ENCODE data around the gene ZNF275.
"Not testable (repeated sequence)": the region's sequence is repeated elsewhere in the genome, so short reads cannot be mapped to it uniquely, and the experiment has no call there.

The ZNF275 gene

DNA sequence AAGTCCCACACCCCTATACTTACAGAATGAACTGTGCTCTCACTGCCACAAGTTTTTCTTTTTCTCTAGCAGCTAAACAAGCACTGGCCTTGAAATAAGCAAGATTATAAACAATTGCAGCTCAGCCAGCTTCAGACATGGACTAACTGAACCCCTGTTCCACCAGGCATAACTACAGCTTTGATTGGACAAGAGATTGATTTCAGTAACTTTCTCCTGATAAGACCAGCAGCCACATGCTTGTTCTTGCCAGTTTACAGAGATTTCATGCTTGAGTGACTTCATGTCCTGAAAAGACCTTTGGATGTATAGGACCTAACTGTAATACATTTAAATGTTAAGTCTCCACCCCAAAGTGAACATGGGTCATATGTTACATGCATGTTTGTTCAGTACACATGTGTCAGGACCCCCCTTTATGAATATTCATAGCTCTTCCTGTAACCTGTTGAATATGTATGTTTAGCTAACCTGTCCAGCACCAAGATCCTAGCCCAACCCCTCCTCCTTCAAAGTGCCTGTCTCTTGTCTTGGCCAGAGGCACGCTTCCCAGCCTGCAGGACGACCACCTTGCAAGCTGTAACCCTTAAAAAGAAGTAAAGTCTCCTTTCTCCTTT lies 27.9 kb downstream of the ZNF275 start:
- DNase-seq (ENCODE audit: low read depth), result no peak

DNA sequence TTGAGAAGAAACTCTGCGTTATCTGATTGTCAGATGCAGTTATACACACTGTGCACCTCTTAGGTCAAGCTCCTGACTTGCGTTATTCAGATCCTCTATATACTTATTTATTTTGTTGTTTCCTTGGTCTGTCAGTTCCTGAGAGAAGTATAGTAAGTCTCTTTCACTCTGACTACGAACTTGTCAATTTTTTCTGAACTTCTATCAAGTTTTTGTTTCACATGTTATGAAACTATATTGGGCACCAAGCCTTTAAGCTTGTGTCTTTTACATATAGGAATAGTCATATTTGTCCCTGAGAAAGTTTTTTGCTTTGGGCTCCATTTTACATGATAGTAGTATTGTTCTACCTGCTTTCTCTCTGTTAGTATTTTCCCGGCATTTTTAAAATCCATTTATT lies 31.7 kb downstream of the ZNF275 start:
- no peak for DNase-seq (ENCODE audit: low read depth)

DNA sequence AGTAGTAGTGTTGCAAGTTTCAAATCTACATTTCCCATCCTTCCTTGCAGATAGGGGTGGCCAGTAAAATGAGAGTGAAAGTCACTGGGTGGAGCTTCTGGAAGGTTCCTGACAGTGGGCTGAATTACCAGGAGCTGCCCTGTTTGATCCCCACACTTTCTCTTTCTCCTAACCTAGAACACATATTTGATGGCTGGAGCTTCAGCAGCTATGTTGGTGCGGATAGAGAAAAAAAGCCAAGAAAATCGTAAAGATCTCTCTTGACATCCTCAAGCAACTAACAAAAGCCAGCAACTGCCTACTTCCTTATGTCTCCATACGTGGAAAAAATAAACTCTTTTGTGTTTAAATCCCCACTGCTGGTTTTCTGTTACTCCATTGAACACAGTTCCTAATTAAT lies 32.2 kb downstream of the ZNF275 start:
- no peak for DNase-seq (ENCODE audit: low read depth)

DNA sequence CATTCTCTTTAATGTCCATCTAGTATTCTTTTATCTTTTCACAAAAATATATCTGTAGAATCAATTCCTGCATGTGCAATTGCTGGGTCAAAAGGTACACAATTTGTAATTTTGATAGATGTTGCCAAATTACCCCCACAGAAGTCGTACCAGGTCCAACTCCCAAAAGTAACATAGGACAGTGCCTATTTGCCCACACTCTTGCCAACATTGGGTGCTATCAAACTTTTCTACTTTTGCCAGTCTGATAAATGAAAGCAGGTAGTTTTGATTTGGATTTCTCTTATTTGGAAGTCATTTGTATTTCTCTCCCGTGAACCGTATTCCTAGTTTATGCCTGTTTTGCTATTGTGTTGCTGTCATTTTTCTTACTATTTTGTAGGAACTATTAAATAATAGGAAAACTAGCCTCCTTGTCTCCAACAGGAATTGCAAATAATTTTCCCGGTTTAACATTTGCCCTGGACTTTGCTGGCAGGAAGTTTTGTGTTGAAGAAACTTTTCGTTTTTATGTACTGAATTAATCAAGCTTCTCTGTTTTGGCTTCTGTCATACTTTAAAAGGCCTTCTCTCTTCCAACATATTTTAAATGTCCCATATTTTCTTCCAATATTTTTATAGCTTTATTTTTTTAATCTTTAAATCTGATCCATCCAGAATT lies 33.1 kb downstream of the ZNF275 start:
- no peak for DNase-seq (ENCODE audit: low read depth)

DNA sequence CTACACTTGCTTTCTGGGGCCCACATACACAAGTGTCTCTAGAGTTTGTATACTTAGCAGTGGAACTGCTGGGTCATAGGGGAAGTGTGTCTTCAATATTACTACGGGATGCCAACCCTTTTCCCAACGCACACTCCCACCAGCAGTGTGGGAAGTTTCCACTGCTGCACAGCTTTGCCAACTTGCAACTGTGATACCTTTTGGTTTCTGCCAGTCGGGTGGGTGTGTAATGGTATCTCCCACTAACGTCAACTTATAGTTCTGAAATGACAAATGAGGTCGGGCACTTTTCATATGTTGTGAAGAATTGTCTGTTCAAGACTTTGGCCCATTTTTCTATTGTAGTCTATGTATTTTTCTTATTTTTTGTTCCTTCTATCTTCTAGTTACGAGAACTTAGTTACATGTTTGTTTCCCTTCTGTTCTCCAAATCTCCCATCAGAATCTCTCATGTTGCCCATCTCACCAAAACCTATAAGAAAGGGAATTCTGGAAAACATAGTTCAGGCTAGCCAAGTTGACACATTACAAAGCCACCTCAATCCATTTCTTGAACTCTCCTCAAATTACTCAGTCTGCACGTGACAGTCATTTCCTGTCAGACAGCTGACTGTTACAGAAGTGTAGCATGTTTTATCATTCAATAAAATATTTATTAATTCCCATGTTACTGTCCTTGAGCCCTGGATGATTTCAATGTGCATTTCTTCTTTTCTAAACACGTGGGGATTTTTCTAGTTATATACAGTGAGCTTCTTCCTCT lies 36.5 kb downstream of the ZNF275 start:
- no peak for DNase-seq (ENCODE audit: low read depth)

GRCh38 chrX:153371256-153371655 lies 37.3 kb downstream of the ZNF275 start:
- DNase-seq (ENCODE audit: low read depth), result no peak

- no peak for DNase-seq (ENCODE audit: low read depth)
These were observed 39.0 kb downstream of the ZNF275 start for GRCh38 chrX:153372949-153373348.

- no peak for DNase-seq (ENCODE audit: low read depth)
These were observed 40.5 kb downstream of the ZNF275 start for GRCh38 chrX:153374426-153374825.

DNA sequence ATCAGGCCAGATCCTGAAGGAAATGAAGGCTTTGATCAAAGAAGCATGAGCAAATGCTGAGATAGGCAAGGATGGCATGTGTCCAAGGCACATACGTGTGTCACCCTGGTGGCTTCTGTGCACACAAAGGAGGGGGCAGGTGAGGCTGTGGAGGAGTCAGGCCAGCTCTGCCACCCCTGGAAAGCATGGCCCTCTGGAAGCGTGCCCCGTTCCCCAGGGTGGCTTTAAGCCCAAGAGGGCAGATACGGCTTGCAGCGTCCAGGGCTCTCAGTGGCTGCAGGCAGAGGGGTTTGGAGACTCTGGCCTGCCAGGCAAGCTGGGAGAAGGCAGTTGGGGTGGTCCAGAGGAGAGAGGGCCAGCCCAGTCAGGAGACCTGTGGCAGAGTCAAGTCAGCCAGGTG lies 41.6 kb downstream of the ZNF275 start:
- no peak for DNase-seq (ENCODE audit: low read depth)

DNA sequence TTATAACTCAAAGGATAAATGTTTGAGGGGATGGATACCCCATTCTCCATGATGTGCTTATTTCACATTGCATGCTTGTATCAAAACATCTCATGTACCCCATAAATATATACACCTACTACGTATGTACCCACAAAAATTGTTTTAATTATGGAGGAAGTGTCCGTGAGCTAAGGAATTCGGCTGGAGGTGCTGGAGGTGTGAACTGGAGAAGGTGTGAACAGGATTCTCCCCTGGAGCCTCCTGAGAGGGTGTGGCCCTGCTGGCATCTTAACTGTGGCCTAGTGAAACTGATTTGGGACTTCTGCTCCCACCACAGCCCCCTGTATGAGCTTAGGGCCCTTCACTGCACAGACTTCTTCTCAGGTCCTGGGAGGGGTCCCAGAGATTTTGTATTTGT lies 43.8 kb downstream of the ZNF275 start:
- no peak for DNase-seq (ENCODE audit: low read depth)

DNA sequence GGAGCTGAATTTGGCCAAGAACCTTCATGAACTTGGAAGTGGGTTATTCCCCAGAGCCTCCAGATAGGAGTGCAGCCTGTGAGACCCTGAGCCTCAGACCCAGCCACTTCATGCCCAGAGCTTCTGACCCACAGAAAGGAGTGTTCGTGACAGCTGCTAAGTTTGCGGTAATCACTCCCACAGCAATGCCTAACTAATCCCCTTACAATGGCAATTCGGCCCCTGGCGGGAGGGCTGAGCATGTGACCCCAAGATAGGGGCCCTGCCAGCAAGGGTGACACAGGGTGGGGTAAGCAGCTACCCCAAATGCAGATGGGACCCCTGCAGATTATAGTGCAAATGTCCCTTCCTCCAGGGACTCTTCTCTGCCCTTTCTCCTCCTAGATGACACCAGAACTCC lies 44.7 kb downstream of the ZNF275 start:
- DNase-seq (ENCODE audit: low read depth), result no peak

DNA sequence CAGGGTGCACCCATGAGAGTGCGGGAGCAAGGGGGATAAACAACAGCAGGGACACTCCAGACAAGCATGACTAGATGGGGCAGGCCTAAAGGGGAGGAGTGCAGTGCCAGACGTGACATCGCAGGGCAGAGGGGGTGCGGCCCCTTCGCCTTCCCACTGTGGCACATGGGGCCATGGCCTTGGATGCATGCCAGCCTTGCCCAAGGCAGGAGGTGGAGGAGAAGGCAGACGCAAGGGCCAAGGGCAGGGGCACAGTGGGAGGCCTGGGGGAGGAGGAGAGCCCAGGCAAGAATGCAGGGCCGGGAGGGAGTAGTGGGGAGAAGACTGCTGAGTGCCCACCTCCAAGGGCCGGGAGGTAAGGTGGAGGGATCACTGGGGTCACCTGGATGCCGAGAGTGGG lies 45.6 kb downstream of the ZNF275 start:
- no peak for DNase-seq (ENCODE audit: low read depth)

GRCh38 chrX:153379971-153380581 lies 46.1 kb downstream of the ZNF275 start:
- DNase-seq (ENCODE audit: low read depth), result no peak

DNA sequence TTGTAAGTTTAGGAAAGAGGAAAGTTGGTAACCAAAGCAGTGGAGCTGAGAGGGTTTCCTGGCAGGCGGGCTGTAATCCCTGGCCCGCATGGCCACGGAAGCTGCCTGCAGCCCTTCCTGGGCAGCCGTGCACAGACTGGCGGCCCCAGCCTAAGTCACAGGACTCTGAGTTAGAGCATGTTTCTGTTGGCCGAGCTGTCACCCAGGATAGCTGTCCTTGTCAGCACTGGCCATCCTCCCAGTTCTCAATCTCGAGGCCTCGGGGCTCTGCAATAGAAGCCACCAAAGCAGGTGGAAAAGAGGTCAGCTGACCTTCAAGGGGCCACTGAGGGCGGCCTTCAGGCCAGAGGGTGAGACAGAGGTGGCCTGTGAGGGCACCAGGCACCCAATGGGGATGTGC lies 46.7 kb downstream of the ZNF275 start:
- no peak for DNase-seq (ENCODE audit: low read depth)

DNA sequence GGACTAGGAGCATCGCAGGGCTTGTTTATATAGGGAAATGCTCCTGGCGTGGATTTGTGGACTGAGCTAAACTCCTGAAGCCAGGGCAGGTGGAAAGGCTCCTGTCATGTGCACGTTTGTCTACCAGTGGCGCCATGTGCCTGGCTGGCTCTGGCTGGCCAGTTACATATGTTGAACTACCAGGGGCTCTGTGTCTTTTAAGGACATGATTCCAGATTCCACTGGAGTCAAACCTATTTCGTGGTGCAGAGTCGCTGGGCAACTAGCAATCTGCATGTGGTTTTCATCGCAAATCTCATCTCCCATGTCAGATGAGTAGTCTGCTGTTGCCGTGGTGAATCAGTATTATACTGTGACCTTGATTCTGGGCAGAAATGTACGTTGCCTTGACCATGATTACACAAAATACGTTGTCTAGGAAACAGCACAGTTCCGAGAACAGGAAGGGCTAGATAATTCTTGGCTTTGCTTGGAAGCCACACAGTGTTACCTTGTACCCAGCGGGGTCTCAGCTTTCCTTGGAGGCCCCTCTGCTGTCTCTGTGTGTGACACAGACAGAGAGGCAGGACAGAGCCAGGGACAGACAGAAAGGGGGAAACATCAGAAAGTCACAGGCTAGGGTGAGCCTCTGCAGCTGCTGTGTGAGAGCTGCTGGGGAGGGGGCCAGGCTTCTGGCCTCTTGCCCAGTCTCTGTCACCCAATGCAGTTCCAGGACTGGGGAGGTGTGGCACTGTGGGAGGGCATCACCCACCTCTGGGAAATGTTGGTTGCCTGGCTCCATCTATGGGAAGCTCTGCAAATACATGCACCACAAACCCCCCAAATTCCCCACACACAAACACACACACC lies 48.0 kb downstream of the ZNF275 start:
- no peak for DNase-seq (ENCODE audit: low read depth)

- no peak for DNase-seq (ENCODE audit: low read depth)
These were observed 48.9 kb downstream of the ZNF275 start for GRCh38 chrX:153382563-153383482.

GRCh38 chrX:153384390-153384789 lies 50.4 kb downstream of the ZNF275 start:
- no peak for DNase-seq (ENCODE audit: low read depth)

- DNase-seq (ENCODE audit: low read depth), result not testable (repeated sequence)
These were observed 51.0 kb downstream of the ZNF275 start for GRCh38 chrX:153384973-153385372.

DNA sequence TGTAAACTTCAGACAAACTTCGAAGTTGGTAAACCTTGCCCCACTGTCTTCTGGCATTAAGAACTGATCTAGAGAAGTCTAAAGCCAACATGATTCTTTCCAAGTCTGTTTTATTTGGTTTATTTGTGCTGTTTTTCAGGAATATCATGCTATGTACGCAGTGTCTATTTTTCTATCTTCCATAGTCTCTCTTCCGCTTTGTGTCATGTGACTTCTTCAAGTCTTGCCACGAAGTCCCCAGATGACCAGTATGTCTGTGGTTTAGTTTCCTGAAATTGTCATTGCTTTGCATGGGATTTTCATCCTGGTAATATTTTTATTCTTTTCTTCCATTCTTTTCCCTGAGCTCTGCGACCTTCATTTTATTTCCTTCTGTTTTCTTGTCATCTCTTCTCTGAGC lies 52.1 kb downstream of the ZNF275 start:
- DNase-seq (ENCODE audit: low read depth), result no peak

- DNase-seq (ENCODE audit: low read depth), result no peak
These were observed 53.4 kb downstream of the ZNF275 start for GRCh38 chrX:153387345-153387744.

All from activated T-helper 1 cell treated with Interleukin-2 at 50 U/mL for 16 hours (primary cell).